ENCODE data around the gene DAPP1. TPM values are rescaled to one million over a fixed set of nuclear protein-coding genes. Genes with fewer than 3 reads are reported as not detected.

The DAPP1 gene
- total RNA-seq, 1 experiment from 2014 or later: not detected

DNA sequence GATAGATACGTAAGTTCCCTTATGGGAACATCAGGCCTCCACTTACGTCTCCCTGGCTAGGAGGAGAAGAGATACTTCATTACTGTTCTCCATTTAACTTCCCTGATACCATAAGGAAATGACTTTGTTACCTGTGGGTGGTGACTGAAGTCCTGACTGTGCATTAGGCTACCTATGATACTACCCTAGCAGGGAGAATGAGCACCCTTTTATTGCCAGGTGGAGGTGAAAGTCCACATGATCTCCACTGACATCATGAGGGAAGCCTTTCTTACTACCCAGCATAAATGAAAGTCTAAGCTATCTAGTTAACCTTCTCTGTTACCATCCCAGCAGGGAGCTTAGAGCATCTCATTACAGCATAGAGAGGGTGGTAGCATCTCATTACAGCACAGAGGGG lies 102.0 kb downstream of the DAPP1 start (continued):
- TF ChIP-seq, protein P1, sequence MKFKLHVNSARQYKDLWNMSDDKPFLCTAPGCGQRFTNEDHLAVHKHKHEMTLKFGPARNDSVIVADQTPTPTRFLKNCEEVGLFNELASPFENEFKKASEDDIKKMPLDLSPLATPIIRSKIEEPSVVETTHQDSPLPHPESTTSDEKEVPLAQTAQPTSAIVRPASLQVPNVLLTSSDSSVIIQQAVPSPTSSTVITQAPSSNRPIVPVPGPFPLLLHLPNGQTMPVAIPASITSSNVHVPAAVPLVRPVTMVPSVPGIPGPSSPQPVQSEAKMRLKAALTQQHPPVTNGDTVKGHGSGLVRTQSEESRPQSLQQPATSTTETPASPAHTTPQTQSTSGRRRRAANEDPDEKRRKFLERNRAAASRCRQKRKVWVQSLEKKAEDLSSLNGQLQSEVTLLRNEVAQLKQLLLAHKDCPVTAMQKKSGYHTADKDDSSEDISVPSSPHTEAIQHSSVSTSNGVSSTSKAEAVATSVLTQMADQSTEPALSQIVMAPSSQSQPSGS (CRISPR knock-in tag; IDR thresholded peaks at IDR 0.05; ENCODE audit: borderline replicate concordance, low read depth): no peak
- TF ChIP-seq, protein P2, sequence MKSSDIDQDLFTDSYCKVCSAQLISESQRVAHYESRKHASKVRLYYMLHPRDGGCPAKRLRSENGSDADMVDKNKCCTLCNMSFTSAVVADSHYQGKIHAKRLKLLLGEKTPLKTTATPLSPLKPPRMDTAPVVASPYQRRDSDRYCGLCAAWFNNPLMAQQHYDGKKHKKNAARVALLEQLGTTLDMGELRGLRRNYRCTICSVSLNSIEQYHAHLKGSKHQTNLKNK (CRISPR knock-in tag; IDR thresholded peaks at IDR 0.05): no peak

Other genes starting within 250 kb of the DAPP1 start
- gene MTTP, start 242.0 kb upstream of the DAPP1 start, total RNA-seq (2021): 0.16 to 0.34 TPM (median 0.26 TPM) in 3 replicates
- gene C4orf54, start 159.0 kb upstream of the DAPP1 start, total RNA-seq (2021): not detected in 3 replicates
- gene LAMTOR3, start 77.6 kb downstream of the DAPP1 start, total RNA-seq (2021): 21.2 to 25.5 TPM (median 24.4 TPM) in 3 replicates
- 35.5 to 40.4 TPM (median 39.9 TPM) in 3 replicates for gene DNAJB14, start 129.8 kb downstream of the DAPP1 start, total RNA-seq (2021)
- 657 to 684 TPM (median 668 TPM) in 3 replicates for gene H2AZ1, start 133.4 kb downstream of the DAPP1 start, total RNA-seq (2021)